HL-60 (cell line): ENCODE data around the gene MDH1.

Source experiments
- DNase-seq, 2 experiments: peaks; one replicate each; pipeline ENCODE4 v3.0.0-alpha.2; 2010 to 2020; ENCODE audit warnings: low read depth in 1 of 2, low spot score in 1 of 2
- H3K27ac ChIP-seq: fragments of 250-450 bp; sonication (Bioruptor Pico); replicated peaks from 2 replicates; pipeline ENCODE4 v1.5.1; 2020; ENCODE audit warnings: mild to moderate bottlenecking, moderate library complexity
- H3K27me3 ChIP-seq: fragments of 250-450 bp; sonication (Bioruptor Pico); 2 replicates; pipeline ENCODE4 v1.5.1; 2021; ENCODE audit warnings: mild to moderate bottlenecking, moderate library complexity; ENCODE audit not compliant: insufficient read depth, poor library complexity, severe bottlenecking
- H3K4me3 ChIP-seq: replicated peaks from 2 replicates; pipeline ENCODE4 v1.5.1; 2011; ENCODE audit warnings: mild to moderate bottlenecking, control low read depth, low read length; ENCODE audit not compliant: insufficient read depth
- CTCF ChIP-seq: IDR thresholded peaks from one replicate; pipeline ENCODE4 v1.5.1; 2011; ENCODE audit warnings: low read length, control low read depth, inconsistent platforms; ENCODE audit not compliant: insufficient read depth
- GABPA ChIP-seq: IDR thresholded peaks from 2 replicates; pipeline ENCODE4 v1.6.1; 2012; ENCODE audit warnings: low read depth
- POLR2AphosphoS5 ChIP-seq: IDR thresholded peaks from 2 replicates; pipeline ENCODE4 v1.6.1; 2012; ENCODE audit warnings: low read depth
- REST ChIP-seq: IDR thresholded peaks from 2 replicates; pipeline ENCODE4 v1.6.1; 2012; ENCODE audit warnings: low read depth; ENCODE audit not compliant: insufficient replicate concordance
- SPI1 ChIP-seq: IDR thresholded peaks from 2 replicates; pipeline ENCODE4 v1.6.1; 2012; ENCODE audit warnings: low read depth, mild to moderate bottlenecking, borderline replicate concordance
- long read RNA-seq: library from polyadenylated mRNA; unstranded; transcript quantifications from one replicate; pipeline ENCODE4 v2.0.0, GENCODE V29; 2020

Gene MDH1
- long read RNA-seq, transcript MDH1-201 (9 exons, 1,650 nt) = major isoform, 1,461 of 1,500 reads
- long read RNA-seq, transcript MDH1-213 (4 exons, 893 nt) = minor isoform, 5 of 1,500 reads
- long read RNA-seq, partial matches to known transcripts = 9 of 1,500 reads
- long read RNA-seq, other reads (novel, unspliced or antisense) = 22 of 1,500 reads

GRCh38 chr2:63588385-63589147, at the start of gene MDH1, which contains the start of gene WDPCP:
TSS of gene MDH1 (plus strand) at chr2:63588963. CDS start at chr2:63589044, 81 bp downstream.
TSS of gene WDPCP (minus strand) at chr2:63588477. CDS start at chr2:63588271, 206 bp downstream.
- no peaks in the 10 kb centered on the region for H3K27me3 ChIP-seq
- DNase-seq = peak; percentile 99
- H3K27ac ChIP-seq = peak within 1 kb of the TSS; percentile 88
- TF ChIP-seq REST = peak; percentile 15
- TF ChIP-seq POLR2AphosphoS5 = peak; percentile 87
- peak; percentile 77 for TF ChIP-seq GABPA
- peak; percentile 60; the same call in 1 of the 2 replicates for TF ChIP-seq SPI1
- no peak for TF ChIP-seq CTCF
- H3K4me3 ChIP-seq = peak within 1 kb of the TSS; percentile 90

GRCh38 chr2:63539416-63540162, 49.2 kb upstream of the MDH1 start:
- no peak for DNase-seq
- H3K27ac ChIP-seq = no peak overlapping the region
- H3K27me3 ChIP-seq = no peaks in the 10 kb centered on the region
- H3K4me3 ChIP-seq = no peak overlapping the region
- TF ChIP-seq CTCF (no peak), POLR2AphosphoS5 (no peak), SPI1 (no peak), REST (no peak), GABPA (no peak)

- Histone ChIP-seq H3K4me3 (no peak overlapping the region), H3K27me3 (no peaks in the 10 kb centered on the region), H3K27ac (no peak overlapping the region)
- TF ChIP-seq CTCF (peak; percentile 23), POLR2AphosphoS5 (no peak)
- DNase-seq = no peak
Observed at GRCh38 chr2:63544017-63544627, 44.6 kb upstream of the MDH1 start.
